ENCODE results near the gene PRUNE2. TPM values are rescaled to one million over a fixed set of nuclear protein-coding genes. Genes with fewer than 3 reads are reported as not detected.

PRUNE2 gene
- total RNA-seq, 1 experiment from 2014 or later: 3.5 TPM

GRCh38 chr9:76820431-76820830 lies 85.5 kb downstream of the PRUNE2 start:
- POLR2A ChIA-PET: no interaction called here
- Histone ChIP-seq H3K4me3 (ENCODE audit: low read depth, low read length) (no peak overlapping the region), H3K27me3 (replicated peaks; ENCODE audit: control insufficient read depth, insufficient read depth, low read length) (no peaks in the 10 kb centered on the region), H3K36me3 (ENCODE audit: control insufficient read depth, insufficient read depth, low read length) (no peaks in the 10 kb centered on the region), H3K4me1 (no peaks in the 10 kb centered on the region), H3K9me3 (no peaks in the 10 kb centered on the region)
- no TSS peak for BruUV-seq (replicated peaks)
- Mint-ChIP-seq H3K4me3 (ENCODE audit: unreplicated experiment) (no peak overlapping the region), H3K27ac (ENCODE audit: unreplicated experiment) (no peak overlapping the region), H3K36me3 (ENCODE audit: insufficient read depth, unreplicated experiment) (no peaks in the 10 kb centered on the region), H3K4me1 (ENCODE audit: low read depth, unreplicated experiment) (no peaks in the 10 kb centered on the region), H3K27me3 (ENCODE audit: insufficient read depth, unreplicated experiment) (no peaks in the 10 kb centered on the region), H3K9me3 (ENCODE audit: unreplicated experiment) (no peaks in the 10 kb centered on the region)
- DNase-seq: no peak
- no peak for TF ChIP-seq CTCF (IDR thresholded peaks at IDR 0.05; ENCODE audit: insufficient read depth in 1 of 2, low read depth in 1 of 2, low read length in 1 of 2, severe bottlenecking in 1 of 2, unreplicated experiment in 1 of 2)
- CTCF ChIA-PET: no interaction called here
- intact Hi-C loops (cut with micrococcal nuclease; ENCODE audit: unreplicated experiment): no loop called here

GRCh38 chr9:76818271-76818670 lies 87.6 kb downstream of the PRUNE2 start:
- Mint-ChIP-seq H3K9me3 (ENCODE audit: unreplicated experiment) (no peaks in the 10 kb centered on the region), H3K4me1 (ENCODE audit: low read depth, unreplicated experiment) (no peaks in the 10 kb centered on the region), H3K4me3 (ENCODE audit: unreplicated experiment) (no peak overlapping the region), H3K36me3 (ENCODE audit: insufficient read depth, unreplicated experiment) (no peaks in the 10 kb centered on the region), H3K27me3 (ENCODE audit: insufficient read depth, unreplicated experiment) (no peaks in the 10 kb centered on the region), H3K27ac (ENCODE audit: unreplicated experiment) (no peak overlapping the region)
- no peak for TF ChIP-seq CTCF (IDR thresholded peaks at IDR 0.05; ENCODE audit: insufficient read depth in 1 of 2, low read depth in 1 of 2, low read length in 1 of 2, severe bottlenecking in 1 of 2, unreplicated experiment in 1 of 2)
- no peaks in the 10 kb centered on the region for H3K27me3 ChIP-seq (replicated peaks; ENCODE audit: control insufficient read depth, insufficient read depth, low read length)
- ChIA-PET CTCF (no interaction called here), POLR2A (no interaction called here)
- no peaks in the 10 kb centered on the region for H3K36me3 ChIP-seq (ENCODE audit: control insufficient read depth, insufficient read depth, low read length)
- H3K4me3 ChIP-seq (ENCODE audit: low read depth, low read length): no peak overlapping the region
- H3K9me3 ChIP-seq: no peaks in the 10 kb centered on the region
- H3K4me1 ChIP-seq: no peaks in the 10 kb centered on the region
- intact Hi-C loops (cut with micrococcal nuclease; ENCODE audit: unreplicated experiment): no loop called here
- no TSS peak for BruUV-seq (replicated peaks)
- DNase-seq: no peak

GRCh38 chr9:76817489-76817888 lies 88.4 kb downstream of the PRUNE2 start:
- TF ChIP-seq CTCF (IDR thresholded peaks at IDR 0.05; ENCODE audit: insufficient read depth in 1 of 2, low read depth in 1 of 2, low read length in 1 of 2, severe bottlenecking in 1 of 2, unreplicated experiment in 1 of 2): no peak
- intact Hi-C loops (cut with micrococcal nuclease; ENCODE audit: unreplicated experiment): no loop called here
- Mint-ChIP-seq H3K27me3 (ENCODE audit: insufficient read depth, unreplicated experiment) (no peaks in the 10 kb centered on the region), H3K4me1 (ENCODE audit: low read depth, unreplicated experiment) (no peaks in the 10 kb centered on the region), H3K9me3 (ENCODE audit: unreplicated experiment) (no peaks in the 10 kb centered on the region), H3K36me3 (ENCODE audit: insufficient read depth, unreplicated experiment) (no peaks in the 10 kb centered on the region), H3K27ac (ENCODE audit: unreplicated experiment) (no peak overlapping the region), H3K4me3 (ENCODE audit: unreplicated experiment) (no peak overlapping the region)
- no peaks in the 10 kb centered on the region for H3K36me3 ChIP-seq (ENCODE audit: control insufficient read depth, insufficient read depth, low read length)
- ChIA-PET POLR2A (no interaction called here), CTCF (no interaction called here)
- no peaks in the 10 kb centered on the region for H3K27me3 ChIP-seq (replicated peaks; ENCODE audit: control insufficient read depth, insufficient read depth, low read length)
- no peaks in the 10 kb centered on the region for H3K9me3 ChIP-seq
- DNase-seq: no peak
- no TSS peak for BruUV-seq (replicated peaks)
- H3K4me1 ChIP-seq: no peaks in the 10 kb centered on the region
- H3K4me3 ChIP-seq (ENCODE audit: low read depth, low read length): no peak overlapping the region

Measured in Caco-2 (cell line).